ENCODE data around the gene ATP6V0D1. TPM values are rescaled to one million over a fixed set of nuclear protein-coding genes. Genes with fewer than 3 reads are reported as not detected.

ATP6V0D1 gene
- total RNA-seq, 3 donors from 2014 or later: 101 to 122 (median 104) TPM

DNA sequence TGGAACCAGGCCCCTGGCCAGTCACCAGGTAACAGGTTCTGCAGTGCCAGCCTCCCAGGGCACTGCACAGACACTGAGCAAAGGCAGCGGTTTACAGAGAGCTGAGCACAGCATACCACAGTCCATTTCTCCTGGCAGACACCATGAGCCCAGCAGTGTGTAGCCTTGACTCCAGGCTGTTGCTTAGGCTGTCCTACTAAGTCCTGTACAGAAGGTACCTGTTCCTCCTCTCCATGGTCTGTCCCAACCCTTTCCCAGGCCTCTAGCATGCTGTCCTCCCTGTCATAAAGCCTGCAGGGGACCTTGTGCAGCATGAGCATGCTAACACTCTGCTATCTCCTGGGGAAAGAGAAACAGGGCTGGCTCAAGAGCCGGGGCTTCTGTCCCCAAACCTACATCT lies 20.0 kb downstream of the ATP6V0D1 start:
- H3K27me3 ChIP-seq: no peaks in the 10 kb centered on the region
- intact Hi-C loops (cut with DNase I; ENCODE audit: low total_unique reads): no loop called here
- H3K4me3 ChIP-seq: no peak overlapping the region
- no peaks in the 10 kb centered on the region for H3K9me3 ChIP-seq
- peaks cover 38 to 84% of the 10 kb centered on the region in 2 donors for H3K4me1 ChIP-seq
- H3K36me3 ChIP-seq: no peaks in the 10 kb centered on the region
- no peak for DNase-seq (ENCODE audit: low spot score in 2 of 2)
- peak overlapping the region; percentile 92 to 94 for H3K27ac ChIP-seq
- TF ChIP-seq POLR2A (IDR thresholded peaks at IDR 0.05) (no peak), POLR2AphosphoS5 (IDR thresholded peaks at IDR 0.05) (no peak)
- TF ChIP-seq, protein P1, sequence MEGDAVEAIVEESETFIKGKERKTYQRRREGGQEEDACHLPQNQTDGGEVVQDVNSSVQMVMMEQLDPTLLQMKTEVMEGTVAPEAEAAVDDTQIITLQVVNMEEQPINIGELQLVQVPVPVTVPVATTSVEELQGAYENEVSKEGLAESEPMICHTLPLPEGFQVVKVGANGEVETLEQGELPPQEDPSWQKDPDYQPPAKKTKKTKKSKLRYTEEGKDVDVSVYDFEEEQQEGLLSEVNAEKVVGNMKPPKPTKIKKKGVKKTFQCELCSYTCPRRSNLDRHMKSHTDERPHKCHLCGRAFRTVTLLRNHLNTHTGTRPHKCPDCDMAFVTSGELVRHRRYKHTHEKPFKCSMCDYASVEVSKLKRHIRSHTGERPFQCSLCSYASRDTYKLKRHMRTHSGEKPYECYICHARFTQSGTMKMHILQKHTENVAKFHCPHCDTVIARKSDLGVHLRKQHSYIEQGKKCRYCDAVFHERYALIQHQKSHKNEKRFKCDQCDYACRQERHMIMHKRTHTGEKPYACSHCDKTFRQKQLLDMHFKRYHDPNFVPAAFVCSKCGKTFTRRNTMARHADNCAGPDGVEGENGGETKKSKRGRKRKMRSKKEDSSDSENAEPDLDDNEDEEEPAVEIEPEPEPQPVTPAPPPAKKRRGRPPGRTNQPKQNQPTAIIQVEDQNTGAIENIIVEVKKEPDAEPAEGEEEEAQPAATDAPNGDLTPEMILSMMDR (IDR thresholded peaks at IDR 0.05): no peak

DNA sequence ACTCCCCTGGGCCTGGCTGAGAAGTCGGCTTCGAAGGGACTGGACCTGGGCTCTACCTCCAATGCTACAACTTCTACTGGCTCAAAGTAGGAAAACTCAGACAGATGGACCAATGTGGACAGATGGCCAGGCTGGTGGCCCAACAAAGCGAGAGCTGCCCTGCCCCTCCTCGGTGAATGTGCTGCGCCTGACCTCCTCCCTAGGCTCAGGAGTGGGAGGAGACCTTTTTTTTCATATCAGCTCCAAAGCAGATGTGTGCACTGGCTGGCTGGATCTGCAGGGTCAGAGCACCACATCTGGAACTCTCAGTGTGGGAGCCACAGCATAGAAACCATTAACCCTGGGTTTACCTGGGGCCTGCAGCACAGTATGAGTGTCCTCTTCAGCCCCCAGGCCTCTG lies 20.8 kb downstream of the ATP6V0D1 start:
- Histone ChIP-seq H3K9me3 (no peaks in the 10 kb centered on the region), H3K4me3 (no peak overlapping the region), H3K4me1 (peaks cover 38 to 77% of the 10 kb centered on the region in 2 donors), H3K27me3 (no peaks in the 10 kb centered on the region), H3K36me3 (no peaks in the 10 kb centered on the region), H3K27ac (peak overlapping the region; percentile 92 to 94)
- DNase-seq (ENCODE audit: low spot score in 2 of 2): no peak
- intact Hi-C loops (cut with DNase I; ENCODE audit: low total_unique reads): no loop called here
- peak in 1 of 3 donors; percentile 13 for TF ChIP-seq POLR2AphosphoS5 (IDR thresholded peaks at IDR 0.05)
- TF ChIP-seq, protein P1 (IDR thresholded peaks at IDR 0.05): no peak

DNA sequence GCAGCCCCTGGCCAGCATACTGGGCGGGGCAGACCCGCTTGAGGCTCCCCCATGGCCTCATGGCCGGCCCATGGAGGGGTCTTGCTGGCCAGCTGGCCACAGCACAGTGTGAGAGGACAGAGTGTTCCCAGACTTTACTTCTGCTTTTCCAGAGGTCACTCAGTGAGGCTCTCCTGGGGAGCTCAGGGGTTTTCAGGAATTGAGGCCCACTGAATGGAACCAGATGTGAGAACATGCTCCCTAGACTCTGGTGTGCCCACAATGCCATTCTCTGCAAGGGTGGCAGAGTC lies 21.2 kb downstream of the ATP6V0D1 start:
- Histone ChIP-seq H3K27me3 (no peaks in the 10 kb centered on the region), H3K27ac (peak overlapping the region; percentile 92 to 94), H3K36me3 (no peaks in the 10 kb centered on the region), H3K4me1 (peaks cover 38 to 77% of the 10 kb centered on the region in 2 donors), H3K4me3 (peak overlapping the region in 1 of 3 donors; percentile 9), H3K9me3 (no peaks in the 10 kb centered on the region)
- intact Hi-C loops (cut with DNase I; ENCODE audit: low total_unique reads): no loop called here
- no peak for TF ChIP-seq POLR2A (IDR thresholded peaks at IDR 0.05)
- TF ChIP-seq, protein P1 (IDR thresholded peaks at IDR 0.05): no peak
- TF ChIP-seq POLR2AphosphoS5 (IDR thresholded peaks at IDR 0.05): no peak
- no peak for DNase-seq (ENCODE audit: low spot score in 2 of 2)

DNA sequence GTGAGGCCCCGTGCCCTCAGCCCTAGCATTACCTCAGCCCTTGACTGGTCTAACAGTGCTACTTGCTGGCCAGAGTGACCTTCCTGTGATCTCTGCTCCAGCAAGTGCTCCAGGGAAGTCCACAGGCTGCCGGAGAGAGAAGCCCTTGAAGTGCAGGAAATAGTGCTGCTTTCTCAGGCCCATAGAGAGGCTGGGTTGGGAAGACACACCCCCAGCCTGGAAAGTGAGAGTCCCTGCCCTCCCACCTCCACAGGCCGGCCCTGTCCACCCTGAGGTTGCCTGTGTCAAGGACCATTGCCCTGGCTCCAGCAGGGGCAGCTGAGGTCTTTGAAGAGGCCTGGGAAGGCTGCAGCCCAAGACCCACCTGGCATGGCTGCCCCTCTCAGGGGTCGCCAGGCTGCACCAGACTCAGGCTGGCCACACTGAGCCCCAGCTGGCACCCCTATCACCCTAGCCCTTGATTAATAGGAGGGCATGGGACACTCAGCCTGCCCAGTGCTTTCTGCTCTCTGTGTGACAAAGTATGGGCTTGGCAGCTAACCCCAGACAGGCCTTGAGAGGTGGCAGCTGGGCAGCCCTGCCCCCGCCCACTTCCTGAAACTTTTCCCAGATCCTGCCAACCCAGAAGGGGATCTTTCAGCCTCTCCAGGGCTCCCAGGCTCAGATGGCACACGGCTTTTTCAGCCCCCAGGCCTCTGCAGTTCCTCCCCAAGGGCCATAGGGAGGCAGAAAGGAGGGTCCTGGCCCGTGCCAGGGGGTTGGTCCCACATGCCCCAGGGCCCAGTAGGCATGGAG lies 21.7 kb downstream of the ATP6V0D1 start:
- DNase-seq (ENCODE audit: low spot score in 2 of 2): peak; percentile 74 to 79
- intact Hi-C loops (cut with DNase I; ENCODE audit: low total_unique reads): no loop called here
- peak overlapping the region; percentile 92 to 94 for H3K27ac ChIP-seq
- no peaks in the 10 kb centered on the region for H3K27me3 ChIP-seq
- no peaks in the 10 kb centered on the region for H3K9me3 ChIP-seq
- peak overlapping the region in 2 of 3 donors; percentile 17 to 23 for H3K4me3 ChIP-seq
- TF ChIP-seq POLR2AphosphoS5 (IDR thresholded peaks at IDR 0.05) (peak in 1 of 3 donors; percentile 26), POLR2A (IDR thresholded peaks at IDR 0.05) (no peak)
- TF ChIP-seq, protein P1 (IDR thresholded peaks at IDR 0.05): no peak
- peaks cover 38 to 77% of the 10 kb centered on the region in 2 donors for H3K4me1 ChIP-seq
- H3K36me3 ChIP-seq: no peaks in the 10 kb centered on the region

DNA sequence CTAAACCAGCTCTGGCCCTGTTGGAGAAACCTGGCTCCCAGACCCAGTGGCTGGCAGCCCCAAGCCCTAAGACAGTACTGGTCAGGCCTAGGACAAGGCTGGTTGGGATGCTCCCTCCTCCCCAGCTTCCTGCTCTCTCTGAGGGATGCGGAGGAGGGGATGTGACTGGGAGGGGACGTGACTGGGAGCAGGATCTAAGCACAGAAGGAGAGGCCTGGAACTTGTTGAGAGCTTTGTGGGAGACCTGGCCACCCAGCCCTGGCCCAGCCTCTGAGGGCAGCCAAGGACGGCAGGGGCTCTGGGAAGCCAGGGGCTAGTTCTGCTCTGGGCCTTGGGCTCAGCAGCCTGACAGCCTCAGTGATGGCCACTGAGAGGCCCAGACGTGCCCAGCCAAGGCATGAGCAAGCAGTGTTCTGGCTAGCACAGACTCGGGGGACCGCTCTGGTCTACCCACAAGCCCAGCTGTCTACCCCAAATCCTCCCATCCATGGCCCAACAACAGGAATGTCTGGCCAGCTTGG lies 22.8 kb downstream of the ATP6V0D1 start:
- H3K36me3 ChIP-seq: no peaks in the 10 kb centered on the region
- peak overlapping the region; percentile 92 to 94 for H3K27ac ChIP-seq
- no peak for DNase-seq (ENCODE audit: low spot score in 2 of 2)
- H3K4me1 ChIP-seq: peaks cover 38 to 71% of the 10 kb centered on the region in 2 donors
- H3K27me3 ChIP-seq: no peaks in the 10 kb centered on the region
- no peak for TF ChIP-seq POLR2AphosphoS5 (IDR thresholded peaks at IDR 0.05)
- no peak for TF ChIP-seq POLR2A (IDR thresholded peaks at IDR 0.05)
- TF ChIP-seq, protein P1 (IDR thresholded peaks at IDR 0.05): no peak
- H3K9me3 ChIP-seq: no peaks in the 10 kb centered on the region
- intact Hi-C loops (cut with DNase I; ENCODE audit: low total_unique reads): no loop called here
- no peak overlapping the region for H3K4me3 ChIP-seq
